OCI-LY7 (cell line): Measurements from ENCODE around the gene ZNF577. TPM values are rescaled to one million over a fixed set of nuclear protein-coding genes. Genes with fewer than 3 reads are reported as not detected.

Experiments
- BruUV-seq: library from RNA; stranded (reverse); fragments of 400-500 nt; replicated peaks from 2 replicates; lab custom pipeline; 2021; lab: Mats Ljungman, UMichigan
- CTCF ChIA-PET: fragments of 300-600 bp; sonication (Branson Sonifier 250); formaldehyde crosslinking; loops from one replicate; lab custom pipeline; 2022; ENCODE audit warnings: antibody characterized with exemption; ENCODE audit not compliant: unreplicated experiment; lab: Charles Lee
- POLR2A ChIA-PET: fragments of 300-600 bp; sonication (Branson Sonifier 250); formaldehyde crosslinking; loops from one replicate; lab custom pipeline; 2022; ENCODE audit warnings: antibody characterized with exemption; lab: Charles Lee
- DNase-seq: peaks from one replicate; pipeline ENCODE4 v3.0.0-alpha.2; 2015; ENCODE audit warnings: low spot score
- H2AFZ ChIP-seq: fragments of 200-600 bp; sonication (generic), shearing (Covaris generic); 2 replicates; pipeline ENCODE4 v1.6.1; 2014; ENCODE audit warnings: mild to moderate bottlenecking, antibody characterized with exemption, low read length, moderate library complexity
- H3K27ac ChIP-seq: fragments of 200-600 bp; sonication (generic); 2 replicates; pipeline ENCODE4 v1.5.1; 2014; ENCODE audit warnings: mixed run types, low read depth, mild to moderate bottlenecking, moderate library complexity, low read length, inconsistent platforms; ENCODE audit not compliant: poor library complexity, severe bottlenecking
- H3K36me3 ChIP-seq: fragments of 200-600 bp; sonication (generic); 2 replicates; pipeline ENCODE4 v1.6.1; 2014; ENCODE audit warnings: mild to moderate bottlenecking, antibody characterized with exemption, low read length, moderate library complexity, mixed read lengths; ENCODE audit not compliant: insufficient read depth
- H3K4me1 ChIP-seq: fragments of 200-600 bp; sonication (generic); 2 replicates; pipeline ENCODE4 v1.5.1; 2014; ENCODE audit warnings: mild to moderate bottlenecking, low read length; ENCODE audit not compliant: insufficient read depth, poor library complexity, severe bottlenecking
- H3K4me2 ChIP-seq: fragments of 200-600 bp; sonication (generic); 2 replicates; pipeline ENCODE4 v1.6.1; 2014; ENCODE audit warnings: mild to moderate bottlenecking, low read length
- H3K4me3 ChIP-seq: fragments of 200-600 bp; sonication (generic); 2 replicates; pipeline ENCODE4 v1.5.1; 2014; ENCODE audit warnings: mild to moderate bottlenecking, low read depth, low read length; ENCODE audit not compliant: poor library complexity, severe bottlenecking
- H3K79me2 ChIP-seq: fragments of 200-600 bp; sonication (generic); 2 replicates; pipeline ENCODE4 v1.6.1; 2016; ENCODE audit warnings: low read depth, mild to moderate bottlenecking, low read length, moderate library complexity, mixed read lengths; ENCODE audit not compliant: insufficient read depth
- H3K9me2 ChIP-seq: fragments of 200-600 bp; sonication (generic); 2 replicates; pipeline ENCODE4 v1.6.1; 2016; ENCODE audit warnings: mild to moderate bottlenecking, low read length, mixed read lengths; ENCODE audit not compliant: insufficient read depth
- H3K9me3 ChIP-seq: fragments of 200-600 bp; sonication (generic); 2 replicates; pipeline ENCODE4 v1.6.1; 2014; ENCODE audit warnings: mild to moderate bottlenecking, mixed run types, low read length, mixed read lengths
- H4K20me1 ChIP-seq: fragments of 200-600 bp; sonication (generic); 2 replicates; pipeline ENCODE4 v1.6.1; 2014; ENCODE audit warnings: mild to moderate bottlenecking, antibody characterized with exemption, low read length, moderate library complexity, mixed read lengths; ENCODE audit not compliant: insufficient read depth
- EZH2phosphoT487 ChIP-seq: fragments of 200-600 bp; sonication (generic); IDR thresholded peaks from 2 replicates; pipeline ENCODE4 v1.6.1; 2018; ENCODE audit warnings: low read depth, borderline replicate concordance, mild to moderate bottlenecking, mixed run types, antibody characterized with exemption, low read length, moderate library complexity, mixed read lengths
- intact Hi-C: fragments of 100-400 bp; cut with micrococcal nuclease; formaldehyde crosslinking; loops from one replicate; pipeline ENCODE4 v1.10.0; 2022; ENCODE audit not compliant: unreplicated experiment
- total RNA-seq, 2 experiments: library from RNA; depleted of rRNA in 1 of 2; stranded (reverse); fragments of >200 nt in 1 of 2; shearing (Covaris generic) in 1 of 2; gene quantifications; 2 replicates each; pipeline ENCODE4 v1.2.3, GENCODE V29; 2014 to 2022
- TF ChIP-seq, protein P1 (sequence below): fragments of 200-600 bp; sonication (generic); conservative IDR thresholded peaks from 2 replicates; pipeline ENCODE4 v1.5.1; 2014; ENCODE audit warnings: mild to moderate bottlenecking, antibody characterized with exemption, low read length, moderate library complexity, mixed read lengths

ZNF577 gene
- total RNA-seq, 2 experiments from 2014 or later: 2.0 to 9.6 TPM

DNA sequence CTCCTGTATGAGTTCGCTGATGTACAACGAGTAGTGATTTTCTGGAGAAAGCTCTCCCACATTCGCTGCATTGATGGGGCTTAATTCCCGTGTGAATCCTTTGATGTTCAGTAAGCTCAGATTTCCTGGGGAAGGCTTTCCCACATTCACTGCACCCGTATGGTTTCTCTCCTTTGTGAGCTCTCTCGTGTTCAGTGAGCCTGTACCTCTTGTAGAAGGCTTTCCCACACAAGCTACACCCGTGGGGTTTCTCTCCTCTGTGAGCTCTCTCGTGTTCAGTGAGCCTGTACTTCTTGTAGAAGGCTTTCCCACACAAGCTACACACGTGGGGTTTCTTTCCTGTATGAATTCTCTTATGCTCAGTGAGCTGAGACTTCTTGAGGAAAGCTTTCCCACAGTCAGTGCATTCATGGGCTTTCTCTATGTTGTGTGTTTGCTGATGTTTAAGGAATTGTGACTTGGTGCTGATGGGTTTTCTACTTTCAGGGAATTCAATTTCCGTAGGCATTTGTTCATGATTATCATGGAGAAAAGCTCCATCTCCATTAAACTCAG lies 3.5 kb upstream of the ZNF577 start:
- ChIA-PET POLR2A (interaction anchor here (0.6 kb wide), 2 partner anchors 96 to 1783 kb away, joined by 3 read pairs; no protein-coding TSS in a partner anchor), CTCF (no interaction called here)
- Histone ChIP-seq H3K36me3 (peaks cover 82% of the 10 kb centered on the region), H3K27ac (no peak overlapping the region), H2AFZ (no peak overlapping the region), H3K9me2 (no peaks in the 10 kb centered on the region), H3K4me2 (no peak overlapping the region), H3K4me1 (no peaks in the 10 kb centered on the region), H3K9me3 (peaks cover 19% of the 10 kb centered on the region), H3K79me2 (no peaks in the 10 kb centered on the region), H3K4me3 (no peak overlapping the region), H4K20me1 (no peaks in the 10 kb centered on the region)
- intact Hi-C loops: no loop called here
- BruUV-seq: no TSS peak
- no peak for TF ChIP-seq EZH2phosphoT487
- TF ChIP-seq, protein P1, sequence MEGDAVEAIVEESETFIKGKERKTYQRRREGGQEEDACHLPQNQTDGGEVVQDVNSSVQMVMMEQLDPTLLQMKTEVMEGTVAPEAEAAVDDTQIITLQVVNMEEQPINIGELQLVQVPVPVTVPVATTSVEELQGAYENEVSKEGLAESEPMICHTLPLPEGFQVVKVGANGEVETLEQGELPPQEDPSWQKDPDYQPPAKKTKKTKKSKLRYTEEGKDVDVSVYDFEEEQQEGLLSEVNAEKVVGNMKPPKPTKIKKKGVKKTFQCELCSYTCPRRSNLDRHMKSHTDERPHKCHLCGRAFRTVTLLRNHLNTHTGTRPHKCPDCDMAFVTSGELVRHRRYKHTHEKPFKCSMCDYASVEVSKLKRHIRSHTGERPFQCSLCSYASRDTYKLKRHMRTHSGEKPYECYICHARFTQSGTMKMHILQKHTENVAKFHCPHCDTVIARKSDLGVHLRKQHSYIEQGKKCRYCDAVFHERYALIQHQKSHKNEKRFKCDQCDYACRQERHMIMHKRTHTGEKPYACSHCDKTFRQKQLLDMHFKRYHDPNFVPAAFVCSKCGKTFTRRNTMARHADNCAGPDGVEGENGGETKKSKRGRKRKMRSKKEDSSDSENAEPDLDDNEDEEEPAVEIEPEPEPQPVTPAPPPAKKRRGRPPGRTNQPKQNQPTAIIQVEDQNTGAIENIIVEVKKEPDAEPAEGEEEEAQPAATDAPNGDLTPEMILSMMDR: no peak
- DNase-seq: no peak

DNA sequence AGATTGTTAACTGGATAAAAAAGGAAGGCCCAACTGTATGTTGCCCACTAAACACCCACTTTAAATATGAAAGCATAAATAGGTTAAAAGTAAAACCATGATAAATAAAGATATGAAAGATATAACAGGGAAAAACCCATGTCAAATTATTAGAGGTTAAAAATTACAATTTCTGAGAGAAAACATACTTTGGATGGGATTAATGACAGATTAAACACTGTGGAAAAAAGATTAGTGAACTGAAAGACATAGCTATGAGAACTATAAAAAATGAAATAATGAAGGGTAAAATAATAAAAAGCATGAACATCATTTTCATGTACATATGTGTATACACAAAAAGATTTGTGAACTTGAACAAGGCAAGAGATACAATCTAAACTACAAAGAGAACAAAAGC lies 2.2 kb upstream of the ZNF577 start:
- Histone ChIP-seq H3K4me2 (no peak overlapping the region), H2AFZ (no peak overlapping the region), H3K4me1 (no peaks in the 10 kb centered on the region), H3K36me3 (peaks cover 76% of the 10 kb centered on the region), H3K79me2 (no peaks in the 10 kb centered on the region), H3K4me3 (no peak overlapping the region), H3K9me2 (no peaks in the 10 kb centered on the region), H3K27ac (no peak overlapping the region), H3K9me3 (peaks cover 24% of the 10 kb centered on the region), H4K20me1 (no peaks in the 10 kb centered on the region)
- no peak for DNase-seq
- no TSS peak for BruUV-seq
- POLR2A ChIA-PET: no interaction called here
- CTCF ChIA-PET: no interaction called here
- TF ChIP-seq EZH2phosphoT487: no peak
- TF ChIP-seq, protein P1: no peak
- intact Hi-C loops: no loop called here

DNA sequence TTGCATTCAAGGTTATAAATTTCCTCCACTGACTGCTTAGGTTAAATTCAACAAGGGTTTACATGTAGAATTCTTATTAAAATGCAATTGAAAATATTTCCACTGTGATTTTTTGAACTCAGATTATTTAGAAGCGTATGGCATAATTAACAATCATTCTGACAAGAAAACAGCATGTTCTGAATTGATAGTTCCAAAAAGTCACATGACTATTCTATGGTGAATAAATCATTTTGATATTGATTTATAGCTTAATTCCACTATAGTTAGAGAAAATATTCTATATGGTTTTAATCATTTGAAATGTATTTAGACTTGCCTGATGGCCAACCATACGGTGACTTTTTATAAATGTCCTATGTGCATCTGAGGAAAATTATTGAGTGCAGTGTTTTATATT lies 3.0 kb downstream of the ZNF577 start:
- Histone ChIP-seq H3K27ac (no peak overlapping the region), H3K9me3 (peaks cover 12% of the 10 kb centered on the region; the same call in 1 of the 2 replicates), H4K20me1 (no peaks in the 10 kb centered on the region), H2AFZ (no peak overlapping the region), H3K4me3 (no peak overlapping the region), H3K79me2 (no peaks in the 10 kb centered on the region), H3K4me1 (no peaks in the 10 kb centered on the region), H3K36me3 (peaks cover 29% of the 10 kb centered on the region), H3K9me2 (no peaks in the 10 kb centered on the region), H3K4me2 (no peak overlapping the region)
- CTCF ChIA-PET: no interaction called here
- no peak for DNase-seq
- POLR2A ChIA-PET: no interaction called here
- intact Hi-C loops: no loop called here
- BruUV-seq: no TSS peak
- TF ChIP-seq, protein P1: no peak
- no peak for TF ChIP-seq EZH2phosphoT487
